ENCODE data around the gene SH2D3A. TPM values are rescaled to one million over a fixed set of nuclear protein-coding genes. Genes with fewer than 3 reads are reported as not detected.

Gene SH2D3A
- total and polyA plus RNA-seq, 2 donors (not counting 1 experiment from before 2014, with no cell fraction given): 36.1 to 54.1 TPM

- H3K27ac Mint-ChIP-seq: peak overlapping the region; percentile 62
- peaks cover 3% of the 10 kb centered on the region for H3K9me3 Mint-ChIP-seq (ENCODE audit: insufficient read depth)
- 97% methylated on average over 6 of the region's 6 CpGs for WGBS (ENCODE audit: insufficient coverage)
- TF ChIP-seq EZH2 (IDR thresholded peaks at IDR 0.05; ENCODE audit: borderline replicate concordance, insufficient read depth, low read depth, low read length, poor library complexity, severe bottlenecking) (no peak), CTCF (IDR thresholded peaks at IDR 0.05) (no peak)
- ATAC-seq (ENCODE audit: low read depth): no peak
- no peak overlapping the region for H3K9ac ChIP-seq (ENCODE audit: low read length)
- H3K36me3 ChIP-seq (replicated peaks in 1 of 2; ENCODE audit: control extremely low read depth in 1 of 2, control insufficient read depth in 1 of 2, extremely low read depth in 1 of 2, insufficient read depth in 2 of 2, low read length in 1 of 2): no peaks in the 10 kb centered on the region
- H3K4me1 ChIP-seq (ENCODE audit: control insufficient read depth in 2 of 2, insufficient read depth in 2 of 2, low read length in 2 of 2): peaks cover 37 to 40% of the 10 kb centered on the region in 2 donors
- ChIA-PET CTCF (no interaction called here), POLR2A (no interaction called here)
- no peaks in the 10 kb centered on the region for H4K20me1 ChIP-seq (ENCODE audit: control insufficient read depth, insufficient read depth, low read length, poor library complexity, severe bottlenecking)
- H3K4me3 ChIP-seq (ENCODE audit: control extremely low read depth in 1 of 5, extremely low read depth in 1 of 5, insufficient read depth in 1 of 5, low read depth in 2 of 5, low read length in 4 of 5): no peak overlapping the region
- peaks cover 4% of the 10 kb centered on the region for H3K79me2 ChIP-seq (ENCODE audit: control insufficient read depth, insufficient read depth, low read length)
- DNase-seq: no peak
- H3K27me3 Mint-ChIP-seq: no peaks in the 10 kb centered on the region
- peaks cover 0 to 3% (median 0%) of the 10 kb centered on the region in 3 donors for H3K9me3 ChIP-seq (ENCODE audit: control extremely low read depth in 1 of 3, control insufficient read depth in 2 of 3, insufficient read depth in 1 of 3, low read length in 2 of 3)
- no peaks in the 10 kb centered on the region for H3K27me3 ChIP-seq (replicated peaks in 1 of 4; ENCODE audit: control extremely low read depth in 1 of 4, control insufficient read depth in 3 of 4, insufficient read depth in 4 of 4, low read length in 3 of 4)
- no peak overlapping the region for H2AFZ ChIP-seq (ENCODE audit: insufficient read depth, low read depth, low read length, poor library complexity, severe bottlenecking)
- H3K4me2 ChIP-seq (replicated peaks; ENCODE audit: low read depth, low read length, poor library complexity, severe bottlenecking): no peak overlapping the region
- no peak overlapping the region for H3K4me3 Mint-ChIP-seq
- peaks cover 39% of the 10 kb centered on the region for H3K4me1 Mint-ChIP-seq
- no peak overlapping the region for H3K27ac ChIP-seq (ENCODE audit: low read length in 2 of 2)
- intact Hi-C loops (cut with micrococcal nuclease): no loop called here
Measured at GRCh38 chr19:6719540-6719861, 47.7 kb downstream of the SH2D3A start.

- H3K9me3 ChIP-seq (ENCODE audit: control extremely low read depth in 1 of 3, control insufficient read depth in 2 of 3, insufficient read depth in 1 of 3, low read length in 2 of 3): peaks cover 0 to 3% (median 0%) of the 10 kb centered on the region in 3 donors
- H3K4me3 ChIP-seq (ENCODE audit: control extremely low read depth in 1 of 5, extremely low read depth in 1 of 5, insufficient read depth in 1 of 5, low read depth in 2 of 5, low read length in 4 of 5): no peak overlapping the region
- peak; percentile 44 for DNase-seq
- POLR2A ChIA-PET: interaction anchor here (0.7 kb wide), 1 partner anchor 203 kb away, joined by 11 read pairs; no protein-coding TSS in a partner anchor
- H3K79me2 ChIP-seq (ENCODE audit: control insufficient read depth, insufficient read depth, low read length): peaks cover 4% of the 10 kb centered on the region
- H3K4me1 ChIP-seq (ENCODE audit: control insufficient read depth in 2 of 2, insufficient read depth in 2 of 2, low read length in 2 of 2): peaks cover 32 to 35% of the 10 kb centered on the region in 2 donors
- no peak overlapping the region for H3K9ac ChIP-seq (ENCODE audit: low read length)
- H3K27ac ChIP-seq (ENCODE audit: low read length in 2 of 2): no peak overlapping the region
- 90% methylated on average over 21 of the region's 21 CpGs for WGBS (ENCODE audit: insufficient coverage)
- H2AFZ ChIP-seq (ENCODE audit: insufficient read depth, low read depth, low read length, poor library complexity, severe bottlenecking): no peak overlapping the region
- H3K4me1 Mint-ChIP-seq: peaks cover 36% of the 10 kb centered on the region
- intact Hi-C loops (cut with micrococcal nuclease): no loop called here
- no peaks in the 10 kb centered on the region for H3K36me3 ChIP-seq (replicated peaks in 1 of 2; ENCODE audit: control extremely low read depth in 1 of 2, control insufficient read depth in 1 of 2, extremely low read depth in 1 of 2, insufficient read depth in 2 of 2, low read length in 1 of 2)
- H3K4me3 Mint-ChIP-seq: no peak overlapping the region
- H3K4me2 ChIP-seq (replicated peaks; ENCODE audit: low read depth, low read length, poor library complexity, severe bottlenecking): no peak overlapping the region
- CTCF ChIA-PET: no interaction called here
- peak; percentile 19 for ATAC-seq (ENCODE audit: low read depth)
- no peaks in the 10 kb centered on the region for H3K27me3 ChIP-seq (replicated peaks in 1 of 4; ENCODE audit: control extremely low read depth in 1 of 4, control insufficient read depth in 3 of 4, insufficient read depth in 4 of 4, low read length in 3 of 4)
- H3K27me3 Mint-ChIP-seq: no peaks in the 10 kb centered on the region
- H3K9me3 Mint-ChIP-seq (ENCODE audit: insufficient read depth): peaks cover 3% of the 10 kb centered on the region
- no peak for TF ChIP-seq CTCF (IDR thresholded peaks at IDR 0.05)
- no peak for TF ChIP-seq EZH2 (IDR thresholded peaks at IDR 0.05; ENCODE audit: borderline replicate concordance, insufficient read depth, low read depth, low read length, poor library complexity, severe bottlenecking)
- H4K20me1 ChIP-seq (ENCODE audit: control insufficient read depth, insufficient read depth, low read length, poor library complexity, severe bottlenecking): no peaks in the 10 kb centered on the region
- no peak overlapping the region for H3K27ac Mint-ChIP-seq
Measured at GRCh38 chr19:6718741-6719539, 48.3 kb downstream of the SH2D3A start.

Data from B cell (primary cell).